ENCODE data around the gene MAGEA9. TPM values are rescaled to one million over a fixed set of nuclear protein-coding genes. Genes with fewer than 3 reads are reported as not detected.
"Not testable (repeated sequence)": the region's sequence is repeated elsewhere in the genome, so short reads cannot be mapped to it uniquely, and the experiment has no call there.

The MAGEA9 gene, protein sequence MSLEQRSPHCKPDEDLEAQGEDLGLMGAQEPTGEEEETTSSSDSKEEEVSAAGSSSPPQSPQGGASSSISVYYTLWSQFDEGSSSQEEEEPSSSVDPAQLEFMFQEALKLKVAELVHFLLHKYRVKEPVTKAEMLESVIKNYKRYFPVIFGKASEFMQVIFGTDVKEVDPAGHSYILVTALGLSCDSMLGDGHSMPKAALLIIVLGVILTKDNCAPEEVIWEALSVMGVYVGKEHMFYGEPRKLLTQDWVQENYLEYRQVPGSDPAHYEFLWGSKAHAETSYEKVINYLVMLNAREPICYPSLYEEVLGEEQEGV
- total RNA-seq, result not detected in 2 replicates
- not detected in 2 replicates for polyA plus RNA-seq

DNA sequence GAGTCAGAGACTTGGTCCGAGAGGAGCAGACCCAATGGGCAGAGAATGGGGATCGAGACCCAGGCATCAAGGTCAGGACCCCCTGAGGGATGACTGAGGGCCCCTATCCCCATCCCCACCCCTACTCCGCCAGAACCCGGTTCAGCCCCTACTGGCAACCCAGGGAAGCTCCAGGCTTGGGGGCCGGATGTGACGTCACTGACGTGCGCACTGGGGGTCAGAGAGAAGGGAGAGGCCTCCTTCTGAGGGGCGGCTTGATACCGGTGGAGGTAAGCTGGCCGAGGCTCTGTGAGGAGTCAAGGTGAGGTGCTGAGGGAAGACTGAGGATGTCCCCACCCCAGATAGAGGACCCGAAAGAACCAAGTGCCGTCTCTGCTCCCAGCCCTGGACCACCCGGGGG lies at the start of gene MAGEA9:
MAGEA9 (plus strand) TSS at position 204 of the 400 bp plus-strand sequence. CDS start 4,281 bp downstream, outside the sequence.
- H3K27me3 ChIP-seq; H3K36me3 ChIP-seq; H3K4me3 ChIP-seq; H3K27ac ChIP-seq; DNase-seq (ENCODE audit: low read depth in 1 of 2, low spot score in 1 of 2); H3K4me1 ChIP-seq (ENCODE audit: low read depth); H3K9me3 ChIP-seq (ENCODE audit: low read depth): not testable (repeated sequence)

DNA sequence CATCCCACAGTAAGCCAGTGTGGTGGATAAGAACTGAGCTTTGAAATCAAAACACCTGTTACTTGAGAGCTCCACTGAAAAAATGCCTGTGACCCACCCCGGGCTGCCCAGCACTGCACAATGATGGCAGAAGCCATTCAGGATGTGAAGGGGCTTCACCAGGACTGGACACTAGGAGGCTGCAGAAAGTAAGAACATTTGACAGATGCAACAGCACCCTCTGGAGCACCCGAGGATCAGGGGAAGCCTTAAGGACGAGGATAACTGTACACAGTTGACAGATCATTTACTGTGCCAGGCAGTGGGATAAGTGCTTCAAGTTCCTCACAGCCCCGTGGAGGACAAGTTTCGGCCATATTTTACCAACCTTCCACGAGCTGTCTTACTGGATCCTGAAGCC lies 39.5 kb upstream of the MAGEA9 start:
- H3K4me3 ChIP-seq; H3K9me3 ChIP-seq (ENCODE audit: low read depth); H3K4me1 ChIP-seq (ENCODE audit: low read depth); H3K27me3 ChIP-seq; H3K27ac ChIP-seq; H3K36me3 ChIP-seq; DNase-seq (ENCODE audit: low read depth in 1 of 2, low spot score in 1 of 2): not testable (repeated sequence)

DNA sequence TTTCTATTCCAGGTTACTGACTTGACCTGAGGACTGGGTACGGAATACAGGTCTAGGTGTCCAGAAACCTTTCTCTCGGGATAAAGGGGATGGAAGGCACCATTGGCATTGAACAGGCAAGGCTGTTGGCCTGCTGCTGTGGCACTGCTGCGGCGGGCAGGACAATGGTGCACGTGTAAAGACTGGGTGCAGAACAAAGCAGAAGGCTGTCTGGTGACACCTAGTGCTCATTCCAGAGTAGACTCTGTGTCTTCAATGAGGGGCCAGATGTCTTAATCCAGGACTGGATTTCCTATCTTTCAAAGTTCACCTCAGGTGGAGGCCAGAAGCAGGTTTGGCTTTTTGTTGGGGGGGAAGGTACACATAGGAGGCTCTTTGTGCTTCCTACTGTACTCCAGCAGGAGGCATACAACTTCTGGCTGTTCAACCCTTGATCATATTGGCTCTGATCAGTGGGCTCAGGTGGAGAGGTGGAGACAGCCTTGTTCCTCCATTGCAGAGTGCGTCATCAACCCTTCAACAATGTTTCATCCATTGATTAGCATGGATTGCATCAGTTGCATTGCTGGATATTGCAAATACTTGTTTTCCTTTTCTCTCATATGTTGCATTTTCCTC lies 35.2 kb upstream of the MAGEA9 start:
- not testable (repeated sequence) for H3K27me3 ChIP-seq; H3K4me3 ChIP-seq; DNase-seq (ENCODE audit: low read depth in 1 of 2, low spot score in 1 of 2); H3K27ac ChIP-seq; H3K9me3 ChIP-seq (ENCODE audit: low read depth); H3K4me1 ChIP-seq (ENCODE audit: low read depth); H3K36me3 ChIP-seq

DNA sequence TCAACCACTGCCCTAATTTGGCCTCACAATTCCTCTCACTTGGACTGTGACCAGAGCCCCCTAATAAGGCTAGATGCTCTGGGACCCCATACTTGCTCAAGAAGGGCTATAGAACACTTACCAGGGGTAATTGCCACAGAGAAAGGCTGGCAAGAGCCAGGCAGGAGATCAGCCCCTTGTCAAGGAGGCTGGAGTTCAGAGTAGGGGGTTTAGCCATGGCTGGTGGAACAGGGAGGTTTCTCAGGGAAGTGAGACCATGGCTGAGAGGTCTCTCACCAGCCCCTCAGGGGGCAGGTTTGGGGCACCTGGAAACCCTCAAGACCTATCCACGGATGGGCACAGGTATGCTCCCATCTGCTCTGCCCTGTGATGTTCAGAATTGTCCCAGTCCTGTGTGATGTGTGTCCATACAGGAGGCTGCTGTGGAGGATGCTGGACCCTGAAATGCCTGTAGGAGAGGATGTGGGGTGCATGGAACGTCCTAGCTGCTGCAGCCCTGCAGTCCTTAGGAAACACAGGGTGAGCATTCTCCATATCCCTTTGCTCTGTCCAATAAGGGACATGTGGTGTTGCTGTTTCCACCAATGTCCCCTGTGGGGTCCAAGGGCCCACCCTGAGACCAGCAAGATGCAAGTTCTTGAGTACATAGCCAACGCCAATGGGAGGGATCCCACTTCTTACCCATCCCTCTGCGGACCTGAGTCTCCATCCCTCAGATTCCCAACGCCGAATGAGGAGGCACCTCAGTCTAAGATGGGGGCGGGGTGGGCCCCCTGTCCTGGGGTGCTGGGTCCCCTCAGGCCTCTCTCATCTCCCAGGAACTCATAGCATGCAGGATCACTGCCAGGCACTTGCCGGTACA lies 24.3 kb upstream of the MAGEA9 start:
- no peak overlapping the region for H3K4me3 ChIP-seq
- H3K4me1 ChIP-seq (ENCODE audit: low read depth), result no peaks in the 10 kb centered on the region
- TF ChIP-seq, protein P1, sequence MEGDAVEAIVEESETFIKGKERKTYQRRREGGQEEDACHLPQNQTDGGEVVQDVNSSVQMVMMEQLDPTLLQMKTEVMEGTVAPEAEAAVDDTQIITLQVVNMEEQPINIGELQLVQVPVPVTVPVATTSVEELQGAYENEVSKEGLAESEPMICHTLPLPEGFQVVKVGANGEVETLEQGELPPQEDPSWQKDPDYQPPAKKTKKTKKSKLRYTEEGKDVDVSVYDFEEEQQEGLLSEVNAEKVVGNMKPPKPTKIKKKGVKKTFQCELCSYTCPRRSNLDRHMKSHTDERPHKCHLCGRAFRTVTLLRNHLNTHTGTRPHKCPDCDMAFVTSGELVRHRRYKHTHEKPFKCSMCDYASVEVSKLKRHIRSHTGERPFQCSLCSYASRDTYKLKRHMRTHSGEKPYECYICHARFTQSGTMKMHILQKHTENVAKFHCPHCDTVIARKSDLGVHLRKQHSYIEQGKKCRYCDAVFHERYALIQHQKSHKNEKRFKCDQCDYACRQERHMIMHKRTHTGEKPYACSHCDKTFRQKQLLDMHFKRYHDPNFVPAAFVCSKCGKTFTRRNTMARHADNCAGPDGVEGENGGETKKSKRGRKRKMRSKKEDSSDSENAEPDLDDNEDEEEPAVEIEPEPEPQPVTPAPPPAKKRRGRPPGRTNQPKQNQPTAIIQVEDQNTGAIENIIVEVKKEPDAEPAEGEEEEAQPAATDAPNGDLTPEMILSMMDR (IDR thresholded peaks at IDR 0.05; ENCODE audit: low read depth, low read length), result no peak
- H3K36me3 ChIP-seq, result no peaks in the 10 kb centered on the region
- no peaks in the 10 kb centered on the region for H3K9me3 ChIP-seq (ENCODE audit: low read depth)
- no peak overlapping the region for H3K27ac ChIP-seq
- H3K27me3 ChIP-seq, result no peaks in the 10 kb centered on the region
- DNase-seq (ENCODE audit: low read depth in 1 of 2, low spot score in 1 of 2), result no peak

DNA sequence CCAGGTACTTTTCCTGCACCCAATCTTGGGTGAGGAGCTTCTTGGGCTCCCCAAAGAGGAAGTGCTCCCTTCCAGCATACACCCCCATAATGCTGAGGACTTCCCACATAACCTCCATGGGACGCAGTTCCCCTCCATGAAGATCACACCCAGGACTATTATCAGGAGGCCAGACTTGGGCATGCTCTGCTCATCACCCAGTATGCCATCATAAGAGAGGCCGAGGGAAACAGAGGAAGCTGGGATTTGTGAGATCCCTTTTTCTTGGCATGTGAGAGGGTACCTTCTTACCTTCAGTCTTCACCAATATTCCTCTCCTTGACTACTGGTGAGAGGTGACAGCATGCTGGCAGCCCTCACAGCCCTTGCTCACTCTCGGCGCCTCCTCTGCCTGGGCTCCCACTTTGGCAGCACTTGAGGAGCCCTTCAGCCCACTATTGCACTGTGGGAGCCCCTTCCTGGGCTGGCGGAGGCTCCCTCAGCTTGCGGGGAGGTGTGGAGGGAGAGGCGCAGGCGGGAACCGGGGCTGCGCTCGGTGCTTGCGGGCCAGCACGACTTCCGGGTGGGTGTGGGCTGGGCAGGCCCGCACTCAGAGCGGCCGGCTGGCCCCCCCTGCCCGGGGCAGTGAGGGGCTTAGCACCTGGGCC lies 23.5 kb upstream of the MAGEA9 start:
- H3K36me3 ChIP-seq, result no peaks in the 10 kb centered on the region
- DNase-seq (ENCODE audit: low read depth in 1 of 2, low spot score in 1 of 2), result no peak
- TF ChIP-seq, protein P1 (IDR thresholded peaks at IDR 0.05; ENCODE audit: low read depth, low read length), result no peak

DNA sequence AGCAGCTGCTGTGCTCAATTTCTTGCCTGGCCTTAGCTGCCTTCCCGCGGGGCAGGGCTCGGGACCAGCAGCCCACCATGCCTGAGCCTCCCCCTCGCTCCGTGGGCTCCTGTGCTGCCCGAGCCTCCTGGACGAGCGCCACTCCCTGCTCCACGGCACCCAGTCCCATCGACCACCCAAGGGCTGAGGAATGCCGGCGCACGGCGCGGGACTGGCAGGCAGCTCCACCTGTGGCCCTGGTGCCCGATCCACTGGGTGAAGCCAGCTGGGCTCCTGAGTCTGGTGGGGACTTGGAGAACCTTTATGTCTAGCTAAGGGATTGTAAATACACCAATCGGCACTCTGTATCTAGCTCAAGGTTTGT lies 23.0 kb upstream of the MAGEA9 start:
- not testable (repeated sequence) for H3K4me3 ChIP-seq; H3K27ac ChIP-seq; DNase-seq (ENCODE audit: low read depth in 1 of 2, low spot score in 1 of 2); H3K27me3 ChIP-seq; H3K4me1 ChIP-seq (ENCODE audit: low read depth); H3K9me3 ChIP-seq (ENCODE audit: low read depth); H3K36me3 ChIP-seq

More for the DNA sequence above, 23.5 kb upstream of the MAGEA9 start:
- Histone ChIP-seq H3K4me3 (no peak overlapping the region), H3K9me3 (ENCODE audit: low read depth) (no peaks in the 10 kb centered on the region), H3K27me3 (no peaks in the 10 kb centered on the region), H3K4me1 (ENCODE audit: low read depth) (no peaks in the 10 kb centered on the region), H3K27ac (no peak overlapping the region)

DNA sequence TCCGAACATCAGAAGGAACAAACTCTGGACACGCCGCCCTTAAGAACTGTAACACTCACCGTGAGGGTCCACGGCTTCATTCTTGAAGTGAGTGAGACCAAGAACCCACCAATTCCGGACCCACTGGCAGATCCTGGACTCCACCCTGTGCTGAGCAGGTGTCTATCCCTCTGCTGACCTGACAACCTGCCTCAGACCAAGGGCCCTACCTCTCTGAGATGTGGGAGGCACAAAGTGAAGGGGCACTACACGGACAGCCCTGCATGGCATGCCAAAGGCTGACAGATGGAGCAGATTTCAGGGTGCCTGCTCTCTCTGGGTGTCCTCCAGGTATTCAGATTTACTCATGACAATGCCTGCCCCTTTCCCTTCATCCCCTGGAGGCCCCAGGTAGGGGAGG lies 21.9 kb upstream of the MAGEA9 start:
- H3K4me3 ChIP-seq, result no peak overlapping the region
- H3K36me3 ChIP-seq, result no peaks in the 10 kb centered on the region
- H3K27me3 ChIP-seq, result no peaks in the 10 kb centered on the region
- no peaks in the 10 kb centered on the region for H3K9me3 ChIP-seq (ENCODE audit: low read depth)
- H3K27ac ChIP-seq, result no peak overlapping the region
- DNase-seq (ENCODE audit: low read depth in 1 of 2, low spot score in 1 of 2), result no peak
- TF ChIP-seq, protein P1 (IDR thresholded peaks at IDR 0.05; ENCODE audit: low read depth, low read length), result no peak
- H3K4me1 ChIP-seq (ENCODE audit: low read depth), result no peaks in the 10 kb centered on the region
